GM23248 (cell line): ENCODE data around the gene PKHD1.

ENCODE experiments used
- EZH2 ChIP-seq: fragments of 200-600 bp; sonication (generic); IDR thresholded peaks from 2 replicates; pipeline ENCODE4 v1.6.1; 2018; ENCODE audit warnings: antibody characterized with exemption, mild to moderate bottlenecking; ENCODE audit not compliant: insufficient read depth, poor library complexity, severe bottlenecking
- EZH2phosphoT487 ChIP-seq: fragments of 200-600 bp; sonication (generic); IDR thresholded peaks from 2 replicates; pipeline ENCODE4 v1.6.1; 2018; ENCODE audit warnings: antibody characterized with exemption, moderate library complexity, mild to moderate bottlenecking, low read depth; ENCODE audit not compliant: insufficient read depth

- TF ChIP-seq EZH2 (no peak), EZH2phosphoT487 (no peak)
Measured at GRCh38 chr6:52046456-52046855, 41.0 kb downstream of the PKHD1 start.
